Activated CD8-positive, alpha-beta T cell treated with anti-CD3 and anti-CD28 coated beads for 36 hours (primary cell): ENCODE results near the gene GAS2L3. TPM values are rescaled to one million over a fixed set of nuclear protein-coding genes. Genes with fewer than 3 reads are reported as not detected.
"Not testable (repeated sequence)": the region's sequence is repeated elsewhere in the genome, so short reads cannot be mapped to it uniquely, and the experiment has no call there.

Experiments
- ATAC-seq: fragments of 200-7000 bp; cut with Tn5 transposase; one replicate; pipeline ENCODE4 v1.10.0; 2021; ENCODE audit warnings: mild to moderate bottlenecking, moderate library complexity
- CTCF ChIA-PET: fragments of 350-600 bp; sonication (Branson Sonifier 250); formaldehyde crosslinking; loops from one replicate; lab custom pipeline; 2021; ENCODE audit warnings: antibody characterized with exemption; lab: Charles Lee
- POLR2A ChIA-PET: fragments of 350-600 bp; sonication (Branson Sonifier 250); formaldehyde crosslinking; loops from one replicate; lab custom pipeline; 2021; ENCODE audit warnings: antibody characterized with exemption; lab: Charles Lee
- DNase-seq: peaks from one replicate; pipeline ENCODE4 v3.0.0-alpha.2; 2020
- H3K27ac Mint-ChIP-seq: one replicate; pipeline ENCODE4 v1.8.0; 2021; ENCODE audit warnings: mild to moderate bottlenecking, mixed read lengths
- H3K27me3 Mint-ChIP-seq: one replicate; pipeline ENCODE4 v1.8.0; 2021; ENCODE audit warnings: mixed read lengths
- H3K36me3 Mint-ChIP-seq: one replicate; pipeline ENCODE4 v1.8.0; 2021; ENCODE audit warnings: low read depth, mixed read lengths
- H3K4me1 Mint-ChIP-seq: one replicate; pipeline ENCODE4 v1.8.0; 2021; ENCODE audit warnings: low read depth, mixed read lengths
- H3K4me3 Mint-ChIP-seq: one replicate; pipeline ENCODE4 v1.8.0; 2021; ENCODE audit warnings: mild to moderate bottlenecking, moderate library complexity, mixed read lengths
- H3K9me3 Mint-ChIP-seq: one replicate; pipeline ENCODE4 v1.8.0; 2021; ENCODE audit warnings: mixed read lengths
- CTCF ChIP-seq: fragments of 200-600 bp; IDR thresholded peaks from one replicate; pipeline ENCODE4 v1.8.0; 2022; ENCODE audit warnings: antibody characterized with exemption, mild to moderate bottlenecking
- intact Hi-C: fragments of 100-400 bp; cut with micrococcal nuclease; formaldehyde crosslinking; loops from one replicate; pipeline ENCODE4 v1.10.0; 2022
- total RNA-seq, 2 experiments: library from RNA; stranded (reverse); gene quantifications; one replicate each; pipeline ENCODE4 v1.2.3, GENCODE V29; 2021

GAS2L3 gene
- total RNA-seq, 2 experiments from 2014 or later: 1.3 to 2.1 TPM

GRCh38 chr12:100610666-100611430 lies 37.4 kb downstream of the GAS2L3 start:
- ChIA-PET CTCF (no interaction called here), POLR2A (no interaction called here)
- no peak overlapping the region for H3K4me3 Mint-ChIP-seq
- H3K27me3 Mint-ChIP-seq: peaks cover 4% of the 10 kb centered on the region
- DNase-seq: no peak
- no peak for TF ChIP-seq CTCF
- no peak for ATAC-seq
- H3K36me3 Mint-ChIP-seq: no peaks in the 10 kb centered on the region
- no peak overlapping the region for H3K27ac Mint-ChIP-seq
- H3K9me3 Mint-ChIP-seq: no peaks in the 10 kb centered on the region
- H3K4me1 Mint-ChIP-seq: no peaks in the 10 kb centered on the region
- intact Hi-C loops: no loop called here

- no peak overlapping the region for H3K4me3 Mint-ChIP-seq
- H3K27me3 Mint-ChIP-seq: peaks cover 2% of the 10 kb centered on the region
- DNase-seq: no peak
- no peak overlapping the region for H3K27ac Mint-ChIP-seq
- H3K4me1 Mint-ChIP-seq: no peaks in the 10 kb centered on the region
- no peak for TF ChIP-seq CTCF
- POLR2A ChIA-PET: no interaction called here
- H3K36me3 Mint-ChIP-seq: no peaks in the 10 kb centered on the region
- no peak for ATAC-seq
- H3K9me3 Mint-ChIP-seq: no peaks in the 10 kb centered on the region
- intact Hi-C loops: no loop called here
- CTCF ChIA-PET: no interaction called here
Measured at GRCh38 chr12:100612606-100613005, 39.1 kb downstream of the GAS2L3 start.

DNA sequence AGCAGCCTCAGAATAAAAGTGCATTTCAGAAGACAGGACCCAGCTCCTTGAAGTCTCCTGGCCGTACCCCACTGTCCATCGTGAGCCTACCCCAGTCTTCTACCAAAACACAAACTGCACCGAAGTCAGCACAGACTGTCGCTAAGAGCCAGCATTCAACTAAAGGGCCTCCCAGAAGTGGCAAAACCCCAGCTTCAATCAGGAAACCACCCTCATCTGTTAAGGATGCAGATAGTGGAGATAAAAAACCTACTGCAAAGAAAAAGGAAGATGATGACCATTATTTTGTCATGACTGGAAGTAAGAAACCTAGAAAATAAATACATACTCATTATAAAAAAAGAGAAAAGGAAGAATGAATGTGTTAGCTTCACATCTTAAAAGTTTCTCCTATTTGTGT lies 51.1 kb downstream of the GAS2L3 start:
- H3K9me3 Mint-ChIP-seq: no peaks in the 10 kb centered on the region
- ATAC-seq (no peak), DNase-seq (no peak)
- no peak overlapping the region for H3K4me3 Mint-ChIP-seq
- POLR2A ChIA-PET: no interaction called here
- intact Hi-C loops: no loop called here
- H3K27ac Mint-ChIP-seq: no peak overlapping the region
- no peaks in the 10 kb centered on the region for H3K36me3 Mint-ChIP-seq
- CTCF ChIA-PET: no interaction called here
- H3K27me3 Mint-ChIP-seq: no peaks in the 10 kb centered on the region
- no peak for TF ChIP-seq CTCF
- no peaks in the 10 kb centered on the region for H3K4me1 Mint-ChIP-seq

DNA sequence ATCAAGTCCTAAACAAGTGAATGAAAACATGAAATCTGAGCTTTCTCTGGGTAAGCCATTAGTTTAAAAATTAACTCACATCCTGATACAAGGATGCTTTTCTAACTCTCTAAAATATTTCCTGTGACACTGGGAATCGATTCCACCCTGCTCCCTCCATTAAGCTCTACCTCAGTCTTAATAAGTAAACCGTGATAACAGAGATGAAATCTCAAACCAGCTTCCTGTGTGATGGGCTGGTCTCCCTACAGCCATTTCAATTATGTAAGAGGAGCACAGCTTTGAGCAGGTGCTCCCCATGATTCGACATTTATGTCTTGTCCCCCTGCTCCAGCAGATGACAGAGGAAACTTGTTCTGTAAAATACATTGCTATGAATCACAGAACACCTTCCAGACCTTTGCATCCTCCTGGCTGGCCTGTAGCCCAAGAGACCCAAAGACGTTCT lies 59.0 kb downstream of the GAS2L3 start:
- no peak for DNase-seq
- ChIA-PET CTCF (no interaction called here), POLR2A (no interaction called here)
- Mint-ChIP-seq H3K4me3 (no peak overlapping the region), H3K36me3 (no peaks in the 10 kb centered on the region), H3K27ac (no peak overlapping the region), H3K9me3 (no peaks in the 10 kb centered on the region), H3K27me3 (no peaks in the 10 kb centered on the region), H3K4me1 (no peaks in the 10 kb centered on the region)
- no peak for ATAC-seq
- no peak for TF ChIP-seq CTCF
- intact Hi-C loops: no loop called here

DNA sequence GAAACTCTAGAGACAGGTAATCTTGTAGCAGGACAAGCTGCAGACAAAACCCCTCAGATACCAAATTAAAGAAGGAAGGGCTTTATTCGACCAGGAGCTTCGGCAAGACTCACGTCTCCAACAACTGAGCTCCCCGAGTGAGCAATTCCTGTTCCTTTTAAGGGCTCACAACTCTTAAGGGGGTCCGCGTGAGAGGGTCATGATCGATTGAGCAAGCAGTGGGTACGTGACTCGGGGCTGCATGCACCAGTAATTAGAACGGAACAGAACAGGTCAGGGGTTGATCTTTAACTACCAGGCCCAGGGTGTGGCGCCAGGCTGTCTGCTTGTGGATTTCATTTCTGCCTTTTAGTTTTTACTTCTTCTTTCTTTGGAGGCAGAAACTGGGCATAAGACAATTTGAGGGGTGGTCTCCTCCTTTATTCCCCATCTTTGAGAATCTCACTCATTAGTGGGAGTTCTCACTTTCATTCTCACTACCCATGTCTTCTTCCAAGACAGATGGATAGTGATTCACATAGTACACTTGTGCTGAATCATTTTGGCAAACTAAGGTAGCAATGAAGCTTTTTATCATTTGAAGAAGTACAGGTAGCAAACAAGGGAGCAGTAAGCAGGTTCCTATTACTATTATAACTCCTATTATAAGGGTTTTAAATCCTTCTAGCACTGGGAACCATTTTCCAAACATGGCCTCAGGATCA lies 59.8 kb downstream of the GAS2L3 start:
- H3K9me3 Mint-ChIP-seq, POLR2A ChIA-PET, intact Hi-C loops, H3K36me3 Mint-ChIP-seq, H3K4me3 Mint-ChIP-seq, H3K27me3 Mint-ChIP-seq, ATAC-seq, H3K4me1 Mint-ChIP-seq, DNase-seq, H3K27ac Mint-ChIP-seq, CTCF ChIA-PET: not testable (repeated sequence)
